HL-60 (cell line): ENCODE measurements around the gene GNLY.

Experiments used
- DNase-seq, 2 experiments: peaks; one replicate each; pipeline ENCODE4 v3.0.0-alpha.2; 2010 to 2020; ENCODE audit warnings: low read depth in 1 of 2, low spot score in 1 of 2
- H3K27ac ChIP-seq: fragments of 250-450 bp; sonication (Bioruptor Pico); replicated peaks from 2 replicates; pipeline ENCODE4 v1.5.1; 2020; ENCODE audit warnings: mild to moderate bottlenecking, moderate library complexity
- H3K27me3 ChIP-seq: fragments of 250-450 bp; sonication (Bioruptor Pico); 2 replicates; pipeline ENCODE4 v1.5.1; 2021; ENCODE audit warnings: mild to moderate bottlenecking, moderate library complexity; ENCODE audit not compliant: insufficient read depth, poor library complexity, severe bottlenecking
- H3K4me3 ChIP-seq: replicated peaks from 2 replicates; pipeline ENCODE4 v1.5.1; 2011; ENCODE audit warnings: mild to moderate bottlenecking, control low read depth, low read length; ENCODE audit not compliant: insufficient read depth
- GABPA ChIP-seq: IDR thresholded peaks from 2 replicates; pipeline ENCODE4 v1.6.1; 2012; ENCODE audit warnings: low read depth
- POLR2AphosphoS5 ChIP-seq: IDR thresholded peaks from 2 replicates; pipeline ENCODE4 v1.6.1; 2012; ENCODE audit warnings: low read depth
- SPI1 ChIP-seq: IDR thresholded peaks from 2 replicates; pipeline ENCODE4 v1.6.1; 2012; ENCODE audit warnings: low read depth, mild to moderate bottlenecking, borderline replicate concordance
- TF ChIP-seq, protein P1 (sequence below): IDR thresholded peaks from one replicate; pipeline ENCODE4 v1.5.1; 2011; ENCODE audit warnings: low read length, control low read depth, inconsistent platforms; ENCODE audit not compliant: insufficient read depth
- TF ChIP-seq, protein P2 (sequence below): IDR thresholded peaks from 2 replicates; pipeline ENCODE4 v1.6.1; 2012; ENCODE audit warnings: low read depth; ENCODE audit not compliant: insufficient replicate concordance

The GNLY gene

DNA sequence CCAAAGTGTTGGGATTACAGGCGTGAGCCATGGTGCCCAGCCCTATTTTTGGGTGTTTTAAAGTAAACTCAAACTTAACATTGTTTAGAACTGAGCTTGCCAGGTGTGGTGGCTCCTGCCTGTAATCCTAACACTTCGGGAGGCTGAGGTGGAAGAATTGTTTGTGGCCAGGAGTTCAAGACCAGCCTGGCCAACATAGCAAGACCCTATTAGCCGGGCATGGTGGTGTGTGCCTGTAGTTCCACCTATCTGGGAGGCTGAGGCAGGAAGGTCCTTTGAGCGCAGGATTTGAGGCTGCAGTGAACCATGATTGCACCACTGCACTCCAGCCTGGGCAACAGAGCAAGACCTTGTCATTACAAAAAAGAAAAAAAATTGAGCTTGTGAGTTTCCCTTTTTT lies 43.7 kb upstream of the GNLY start:
- H3K4me3 ChIP-seq = no peak overlapping the region
- no peak for DNase-seq
- TF ChIP-seq SPI1 (no peak), GABPA (no peak), POLR2AphosphoS5 (0 out of 2 replicates have a peak, but pooled peaks have one; percentile 32)
- TF ChIP-seq, protein P1, sequence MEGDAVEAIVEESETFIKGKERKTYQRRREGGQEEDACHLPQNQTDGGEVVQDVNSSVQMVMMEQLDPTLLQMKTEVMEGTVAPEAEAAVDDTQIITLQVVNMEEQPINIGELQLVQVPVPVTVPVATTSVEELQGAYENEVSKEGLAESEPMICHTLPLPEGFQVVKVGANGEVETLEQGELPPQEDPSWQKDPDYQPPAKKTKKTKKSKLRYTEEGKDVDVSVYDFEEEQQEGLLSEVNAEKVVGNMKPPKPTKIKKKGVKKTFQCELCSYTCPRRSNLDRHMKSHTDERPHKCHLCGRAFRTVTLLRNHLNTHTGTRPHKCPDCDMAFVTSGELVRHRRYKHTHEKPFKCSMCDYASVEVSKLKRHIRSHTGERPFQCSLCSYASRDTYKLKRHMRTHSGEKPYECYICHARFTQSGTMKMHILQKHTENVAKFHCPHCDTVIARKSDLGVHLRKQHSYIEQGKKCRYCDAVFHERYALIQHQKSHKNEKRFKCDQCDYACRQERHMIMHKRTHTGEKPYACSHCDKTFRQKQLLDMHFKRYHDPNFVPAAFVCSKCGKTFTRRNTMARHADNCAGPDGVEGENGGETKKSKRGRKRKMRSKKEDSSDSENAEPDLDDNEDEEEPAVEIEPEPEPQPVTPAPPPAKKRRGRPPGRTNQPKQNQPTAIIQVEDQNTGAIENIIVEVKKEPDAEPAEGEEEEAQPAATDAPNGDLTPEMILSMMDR = no peak
- TF ChIP-seq, protein P2, sequence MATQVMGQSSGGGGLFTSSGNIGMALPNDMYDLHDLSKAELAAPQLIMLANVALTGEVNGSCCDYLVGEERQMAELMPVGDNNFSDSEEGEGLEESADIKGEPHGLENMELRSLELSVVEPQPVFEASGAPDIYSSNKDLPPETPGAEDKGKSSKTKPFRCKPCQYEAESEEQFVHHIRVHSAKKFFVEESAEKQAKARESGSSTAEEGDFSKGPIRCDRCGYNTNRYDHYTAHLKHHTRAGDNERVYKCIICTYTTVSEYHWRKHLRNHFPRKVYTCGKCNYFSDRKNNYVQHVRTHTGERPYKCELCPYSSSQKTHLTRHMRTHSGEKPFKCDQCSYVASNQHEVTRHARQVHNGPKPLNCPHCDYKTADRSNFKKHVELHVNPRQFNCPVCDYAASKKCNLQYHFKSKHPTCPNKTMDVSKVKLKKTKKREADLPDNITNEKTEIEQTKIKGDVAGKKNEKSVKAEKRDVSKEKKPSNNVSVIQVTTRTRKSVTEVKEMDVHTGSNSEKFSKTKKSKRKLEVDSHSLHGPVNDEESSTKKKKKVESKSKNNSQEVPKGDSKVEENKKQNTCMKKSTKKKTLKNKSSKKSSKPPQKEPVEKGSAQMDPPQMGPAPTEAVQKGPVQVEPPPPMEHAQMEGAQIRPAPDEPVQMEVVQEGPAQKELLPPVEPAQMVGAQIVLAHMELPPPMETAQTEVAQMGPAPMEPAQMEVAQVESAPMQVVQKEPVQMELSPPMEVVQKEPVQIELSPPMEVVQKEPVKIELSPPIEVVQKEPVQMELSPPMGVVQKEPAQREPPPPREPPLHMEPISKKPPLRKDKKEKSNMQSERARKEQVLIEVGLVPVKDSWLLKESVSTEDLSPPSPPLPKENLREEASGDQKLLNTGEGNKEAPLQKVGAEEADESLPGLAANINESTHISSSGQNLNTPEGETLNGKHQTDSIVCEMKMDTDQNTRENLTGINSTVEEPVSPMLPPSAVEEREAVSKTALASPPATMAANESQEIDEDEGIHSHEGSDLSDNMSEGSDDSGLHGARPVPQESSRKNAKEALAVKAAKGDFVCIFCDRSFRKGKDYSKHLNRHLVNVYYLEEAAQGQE = no peak
- no peaks in the 10 kb centered on the region for H3K27me3 ChIP-seq
- no peak overlapping the region for H3K27ac ChIP-seq

DNA sequence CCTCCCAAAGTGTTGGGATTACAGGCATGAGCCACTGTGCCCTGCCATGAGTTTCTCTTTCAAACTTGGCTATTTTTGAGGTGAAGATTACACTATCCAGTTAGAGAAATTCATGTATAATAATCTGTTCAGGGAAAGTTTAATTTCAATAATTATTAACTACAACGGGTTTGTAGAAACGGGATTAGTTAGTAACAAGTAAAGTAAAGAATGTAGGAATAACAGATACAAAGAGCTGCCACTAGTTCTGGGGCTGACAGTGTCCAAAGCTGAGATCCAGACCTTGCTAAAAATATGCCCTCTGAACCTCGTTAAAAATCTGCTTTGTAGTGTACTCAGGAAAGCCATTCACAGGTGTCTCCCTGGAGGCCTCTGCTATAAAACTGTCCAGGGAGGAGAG lies 43.1 kb upstream of the GNLY start:
- H3K27me3 ChIP-seq = no peaks in the 10 kb centered on the region
- H3K4me3 ChIP-seq = no peak overlapping the region
- DNase-seq = no peak
- TF ChIP-seq GABPA (no peak), POLR2AphosphoS5 (no peak), SPI1 (no peak)
- TF ChIP-seq, protein P1 = no peak
- TF ChIP-seq, protein P2 = no peak
- H3K27ac ChIP-seq = no peak overlapping the region

DNA sequence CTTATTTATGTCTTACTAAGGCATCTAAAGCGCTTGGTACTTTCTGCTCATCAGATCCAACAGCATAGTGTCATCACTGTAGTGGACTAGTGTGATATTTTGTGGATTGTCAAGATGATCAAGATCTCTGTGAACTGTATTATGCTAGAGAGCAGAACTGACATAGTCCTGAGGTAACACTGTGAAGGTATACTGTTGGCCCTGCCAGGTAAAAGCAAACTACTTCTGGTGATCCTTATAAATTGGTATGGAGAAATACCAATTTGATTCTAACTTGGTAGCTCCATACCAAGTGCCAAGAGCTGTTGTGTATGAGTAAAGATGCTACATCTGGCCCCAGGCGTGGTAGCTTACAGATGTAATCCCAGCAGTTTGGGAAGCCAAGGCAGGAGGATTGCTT lies 42.1 kb upstream of the GNLY start:
- no peak for DNase-seq
- Histone ChIP-seq H3K27me3 (no peaks in the 10 kb centered on the region), H3K27ac (no peak overlapping the region), H3K4me3 (no peak overlapping the region)
- TF ChIP-seq, protein P2 = no peak
- TF ChIP-seq GABPA (no peak), SPI1 (no peak), POLR2AphosphoS5 (no peak)
- TF ChIP-seq, protein P1 = no peak
